ENCODE results near the gene NKAIN4.

The NKAIN4 gene

DNA sequence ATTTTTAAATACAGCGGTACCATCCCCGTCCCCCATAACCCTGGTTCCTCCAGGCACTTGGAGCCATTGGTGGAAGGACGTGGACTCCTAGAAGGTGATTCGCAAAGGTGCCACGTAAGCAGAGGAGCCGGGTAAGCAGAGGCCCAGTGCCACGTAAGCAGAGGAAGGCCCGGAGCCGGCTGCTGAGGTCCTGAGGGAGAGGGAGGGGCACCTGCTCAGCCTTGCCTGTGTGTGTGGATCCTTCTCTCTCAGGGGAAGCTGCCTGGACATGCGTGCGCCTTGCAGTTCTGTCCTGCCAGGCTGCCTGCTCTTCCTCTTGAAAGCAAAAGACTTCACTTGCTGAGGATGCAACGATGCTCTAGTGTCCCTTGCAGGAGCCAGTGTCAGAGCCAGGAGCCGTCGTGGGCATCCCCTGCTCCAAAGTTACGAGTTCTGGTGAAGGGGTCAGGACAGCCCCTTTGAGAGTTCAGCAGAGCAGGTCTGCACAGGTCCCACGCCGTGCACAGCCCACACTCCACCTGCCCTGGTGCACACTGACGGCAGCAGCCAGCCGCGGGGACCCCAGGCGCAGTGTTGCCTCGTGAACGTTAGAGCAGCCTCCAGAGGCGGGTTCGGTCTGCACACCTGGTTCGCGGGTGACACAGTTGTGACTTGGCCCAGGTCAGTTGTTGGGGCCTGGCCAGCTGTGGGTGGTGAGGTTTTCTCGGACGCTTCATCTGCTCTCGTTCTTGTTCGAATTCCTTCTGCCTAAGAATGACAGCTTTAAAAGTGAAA is 1.9 kb upstream of the NKAIN4 start:
- Mint-ChIP-seq H3K4me1 (peaks cover 77% of the 10 kb centered on the region), H3K27me3 (ENCODE audit: low read depth) (peaks cover 25% of the 10 kb centered on the region), H3K36me3 (ENCODE audit: low read depth) (no peaks in the 10 kb centered on the region), H3K4me3 (peak overlapping the region; percentile 40 to 89 (median 75)), H3K9me3 (no peaks in the 10 kb centered on the region), H3K27ac (peak overlapping the region in 2 of 3 experiments; percentile 98 to 99)
- TF ChIP-seq, protein P1, sequence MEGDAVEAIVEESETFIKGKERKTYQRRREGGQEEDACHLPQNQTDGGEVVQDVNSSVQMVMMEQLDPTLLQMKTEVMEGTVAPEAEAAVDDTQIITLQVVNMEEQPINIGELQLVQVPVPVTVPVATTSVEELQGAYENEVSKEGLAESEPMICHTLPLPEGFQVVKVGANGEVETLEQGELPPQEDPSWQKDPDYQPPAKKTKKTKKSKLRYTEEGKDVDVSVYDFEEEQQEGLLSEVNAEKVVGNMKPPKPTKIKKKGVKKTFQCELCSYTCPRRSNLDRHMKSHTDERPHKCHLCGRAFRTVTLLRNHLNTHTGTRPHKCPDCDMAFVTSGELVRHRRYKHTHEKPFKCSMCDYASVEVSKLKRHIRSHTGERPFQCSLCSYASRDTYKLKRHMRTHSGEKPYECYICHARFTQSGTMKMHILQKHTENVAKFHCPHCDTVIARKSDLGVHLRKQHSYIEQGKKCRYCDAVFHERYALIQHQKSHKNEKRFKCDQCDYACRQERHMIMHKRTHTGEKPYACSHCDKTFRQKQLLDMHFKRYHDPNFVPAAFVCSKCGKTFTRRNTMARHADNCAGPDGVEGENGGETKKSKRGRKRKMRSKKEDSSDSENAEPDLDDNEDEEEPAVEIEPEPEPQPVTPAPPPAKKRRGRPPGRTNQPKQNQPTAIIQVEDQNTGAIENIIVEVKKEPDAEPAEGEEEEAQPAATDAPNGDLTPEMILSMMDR (IDR thresholded peaks at IDR 0.05; ENCODE audit: unreplicated experiment in 3 of 3), result no peak

DNA sequence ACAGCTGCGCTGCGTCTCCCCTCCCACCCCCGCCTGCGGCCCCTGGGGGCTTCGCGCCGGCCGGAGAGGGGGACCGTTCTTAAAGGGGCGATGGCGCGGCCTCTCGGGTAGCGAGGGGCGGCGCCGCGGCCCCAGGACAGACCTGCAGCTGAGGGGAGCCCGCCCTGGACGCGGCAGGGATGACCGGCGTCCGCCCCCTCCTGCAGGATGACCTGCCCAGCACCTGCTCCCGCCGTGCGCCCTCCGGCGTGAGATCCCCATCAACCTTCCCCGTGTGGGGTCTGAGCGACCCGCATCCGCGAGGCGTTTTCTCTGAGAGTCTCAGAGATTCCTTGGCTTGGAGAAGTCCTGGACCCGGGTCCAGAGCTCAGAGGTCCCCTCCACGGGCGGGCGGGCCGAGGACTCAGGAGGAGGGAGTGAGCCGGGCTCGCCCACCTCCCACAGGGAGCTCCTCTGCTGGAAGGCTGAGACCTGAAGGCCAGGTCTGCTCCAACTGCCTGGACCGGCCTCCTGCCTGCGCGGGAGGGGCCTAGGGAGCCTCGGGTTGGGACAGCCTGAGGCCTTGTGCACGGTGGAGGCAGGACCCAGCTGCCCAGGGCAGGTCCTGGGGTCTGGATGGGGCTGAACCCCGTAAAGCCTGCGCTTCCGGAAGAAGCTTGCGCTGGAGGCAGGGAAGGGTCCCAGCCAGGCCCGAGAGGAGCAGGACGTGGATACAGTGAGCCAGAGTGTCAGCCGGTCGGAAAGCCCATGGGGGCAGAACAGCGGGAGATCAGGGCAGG is 532 bp upstream of the NKAIN4 start:
- Mint-ChIP-seq H3K4me3 (peak overlapping the region; percentile 82 to 91 (median 89)), H3K9me3 (no peaks in the 10 kb centered on the region), H3K27me3 (ENCODE audit: low read depth) (peaks cover 29% of the 10 kb centered on the region), H3K4me1 (peaks cover 73% of the 10 kb centered on the region), H3K36me3 (ENCODE audit: low read depth) (no peaks in the 10 kb centered on the region), H3K27ac (peak overlapping the region; percentile 75 to 99 (median 98))
- TF ChIP-seq, protein P1 (IDR thresholded peaks at IDR 0.05; ENCODE audit: unreplicated experiment in 3 of 3), result no peak

DNA sequence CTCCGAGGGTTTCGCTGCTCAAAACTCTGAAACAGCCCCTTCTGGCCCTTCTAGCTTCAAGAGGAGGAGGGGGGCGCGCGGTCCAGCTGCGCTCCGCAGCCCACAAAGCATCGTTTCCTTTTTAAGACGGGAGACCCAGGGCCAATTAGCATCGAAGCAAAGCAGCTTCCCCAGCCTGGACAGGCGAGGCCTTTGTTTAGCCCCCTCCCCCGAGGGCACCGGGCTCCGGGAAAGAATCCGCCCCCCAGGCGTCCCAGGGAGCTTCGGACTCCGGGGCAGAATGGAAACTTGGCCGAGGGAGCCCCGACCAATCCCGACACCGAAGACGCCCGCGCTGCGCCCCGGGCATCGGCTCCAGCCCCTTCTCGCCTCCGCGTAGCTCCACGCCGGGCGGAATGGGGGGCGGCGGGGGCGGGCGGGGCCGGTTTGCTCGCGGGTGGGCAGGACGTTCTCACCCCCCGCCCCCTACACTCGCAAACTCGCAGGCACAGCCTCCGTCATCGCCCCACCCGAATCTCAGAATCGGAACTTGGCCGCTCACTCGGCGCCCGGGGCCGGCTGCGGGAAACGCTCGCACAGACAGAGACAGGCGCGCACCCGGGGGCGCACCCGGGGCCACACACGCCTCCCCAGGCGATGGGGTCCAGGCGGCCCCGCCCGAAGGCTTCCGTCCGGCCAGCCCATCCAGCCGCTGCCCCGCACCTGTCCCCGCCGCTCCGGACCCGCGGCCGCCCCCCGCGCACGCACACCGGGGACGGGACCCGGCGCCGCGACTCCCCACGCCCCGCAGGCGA is 628 bp downstream of the NKAIN4 start:
- H3K9me3 Mint-ChIP-seq, result no peaks in the 10 kb centered on the region
- H3K4me1 Mint-ChIP-seq, result peaks cover 71% of the 10 kb centered on the region
- TF ChIP-seq, protein P1 (IDR thresholded peaks at IDR 0.05; ENCODE audit: unreplicated experiment in 3 of 3), result no peak
- no peaks in the 10 kb centered on the region for H3K36me3 Mint-ChIP-seq (ENCODE audit: low read depth)
- H3K27me3 Mint-ChIP-seq (ENCODE audit: low read depth), result peaks cover 34% of the 10 kb centered on the region
- peak overlapping the region; percentile 77 to 88 (median 81) for H3K4me3 Mint-ChIP-seq
- peak overlapping the region; percentile 17 to 84 (median 73) for H3K27ac Mint-ChIP-seq

DNA sequence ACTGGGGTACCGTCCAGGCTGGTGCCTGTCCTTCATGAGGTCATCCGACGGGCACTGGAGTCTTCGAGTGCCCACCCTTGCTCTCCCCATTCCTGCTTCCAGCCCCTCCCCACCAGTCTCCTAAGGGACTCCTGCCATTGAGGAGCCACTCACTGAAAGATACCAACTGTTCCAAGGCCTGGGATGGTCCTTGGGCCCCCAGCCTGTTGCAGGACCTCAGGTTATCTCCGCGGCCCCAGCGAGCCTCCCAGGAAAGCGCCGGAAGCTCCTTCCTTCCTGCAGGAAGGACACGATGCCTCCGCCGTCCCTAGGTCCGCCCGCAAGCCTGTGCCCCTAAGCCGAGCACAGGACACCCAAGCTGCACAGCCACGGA is 1.2 kb downstream of the NKAIN4 start:
- Mint-ChIP-seq H3K4me3 (peak overlapping the region; percentile 77 to 88 (median 81)), H3K36me3 (ENCODE audit: low read depth) (no peaks in the 10 kb centered on the region), H3K9me3 (no peaks in the 10 kb centered on the region)

DNA sequence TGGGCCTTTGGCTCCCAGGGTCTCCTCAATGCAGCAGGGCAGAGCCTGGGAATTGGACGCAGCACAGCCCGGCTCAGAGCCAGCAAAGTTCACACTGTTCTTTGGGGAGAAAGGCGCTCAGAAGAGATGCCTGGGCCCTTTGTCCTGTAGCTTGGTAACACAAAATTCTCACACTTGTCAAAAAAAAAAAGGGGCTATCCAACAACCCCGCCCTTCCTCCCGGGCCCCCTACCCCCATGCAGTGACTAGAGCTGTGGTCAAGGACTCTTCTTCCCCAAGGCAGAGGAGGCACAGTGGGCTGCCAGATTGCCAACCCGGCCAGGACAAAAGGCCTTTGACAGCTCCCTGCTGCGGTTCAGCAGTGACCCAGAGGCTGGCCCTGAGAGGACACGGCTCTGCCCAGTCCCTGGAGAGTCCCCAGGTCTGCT is 2.0 kb downstream of the NKAIN4 start:
- TF ChIP-seq, protein P1 (IDR thresholded peaks at IDR 0.05; ENCODE audit: unreplicated experiment in 3 of 3), result no peak
- peaks cover 31% of the 10 kb centered on the region for H3K27me3 Mint-ChIP-seq (ENCODE audit: low read depth)
- H3K4me1 Mint-ChIP-seq, result peaks cover 61% of the 10 kb centered on the region
- no peaks in the 10 kb centered on the region for H3K9me3 Mint-ChIP-seq
- H3K36me3 Mint-ChIP-seq (ENCODE audit: low read depth), result no peaks in the 10 kb centered on the region
- H3K27ac Mint-ChIP-seq, result peak overlapping the region in 1 of 3 experiments; percentile 84
- peak overlapping the region; percentile 77 to 88 (median 81) for H3K4me3 Mint-ChIP-seq

More for the DNA sequence above, 1.2 kb downstream of the NKAIN4 start:
- Mint-ChIP-seq H3K27me3 (ENCODE audit: low read depth) (peaks cover 31% of the 10 kb centered on the region), H3K4me1 (peaks cover 68% of the 10 kb centered on the region), H3K27ac (peak overlapping the region; percentile 17 to 84 (median 73))
- TF ChIP-seq, protein P1 (IDR thresholded peaks at IDR 0.05; ENCODE audit: unreplicated experiment in 3 of 3), result no peak
